NCI-H748 (cell line): ENCODE measurements around the gene TMC5.
"Not testable (repeated sequence)": the region's sequence is repeated elsewhere in the genome, so short reads cannot be mapped to it uniquely, and the experiment has no call there.

Source experiments
- DNase-seq: peaks from one replicate; lab custom pipeline; 2025; ENCODE audit not compliant: unreplicated experiment; lab: John Stamatoyannopoulos, UW

TMC5 gene, protein sequence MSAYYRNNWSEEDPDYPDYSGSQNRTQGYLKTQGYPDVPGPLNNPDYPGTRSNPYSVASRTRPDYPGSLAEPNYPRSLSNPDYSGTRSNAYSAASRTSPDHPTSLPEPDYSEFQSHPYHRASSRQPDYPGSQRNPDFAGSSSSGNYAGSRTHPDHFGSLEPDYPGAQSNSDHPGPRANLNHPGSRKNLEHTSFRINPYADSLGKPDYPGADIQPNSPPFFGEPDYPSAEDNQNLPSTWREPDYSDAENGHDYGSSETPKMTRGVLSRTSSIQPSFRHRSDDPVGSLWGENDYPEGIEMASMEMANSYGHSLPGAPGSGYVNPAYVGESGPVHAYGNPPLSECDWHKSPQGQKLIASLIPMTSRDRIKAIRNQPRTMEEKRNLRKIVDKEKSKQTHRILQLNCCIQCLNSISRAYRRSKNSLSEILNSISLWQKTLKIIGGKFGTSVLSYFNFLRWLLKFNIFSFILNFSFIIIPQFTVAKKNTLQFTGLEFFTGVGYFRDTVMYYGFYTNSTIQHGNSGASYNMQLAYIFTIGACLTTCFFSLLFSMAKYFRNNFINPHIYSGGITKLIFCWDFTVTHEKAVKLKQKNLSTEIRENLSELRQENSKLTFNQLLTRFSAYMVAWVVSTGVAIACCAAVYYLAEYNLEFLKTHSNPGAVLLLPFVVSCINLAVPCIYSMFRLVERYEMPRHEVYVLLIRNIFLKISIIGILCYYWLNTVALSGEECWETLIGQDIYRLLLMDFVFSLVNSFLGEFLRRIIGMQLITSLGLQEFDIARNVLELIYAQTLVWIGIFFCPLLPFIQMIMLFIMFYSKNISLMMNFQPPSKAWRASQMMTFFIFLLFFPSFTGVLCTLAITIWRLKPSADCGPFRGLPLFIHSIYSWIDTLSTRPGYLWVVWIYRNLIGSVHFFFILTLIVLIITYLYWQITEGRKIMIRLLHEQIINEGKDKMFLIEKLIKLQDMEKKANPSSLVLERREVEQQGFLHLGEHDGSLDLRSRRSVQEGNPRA

DNA sequence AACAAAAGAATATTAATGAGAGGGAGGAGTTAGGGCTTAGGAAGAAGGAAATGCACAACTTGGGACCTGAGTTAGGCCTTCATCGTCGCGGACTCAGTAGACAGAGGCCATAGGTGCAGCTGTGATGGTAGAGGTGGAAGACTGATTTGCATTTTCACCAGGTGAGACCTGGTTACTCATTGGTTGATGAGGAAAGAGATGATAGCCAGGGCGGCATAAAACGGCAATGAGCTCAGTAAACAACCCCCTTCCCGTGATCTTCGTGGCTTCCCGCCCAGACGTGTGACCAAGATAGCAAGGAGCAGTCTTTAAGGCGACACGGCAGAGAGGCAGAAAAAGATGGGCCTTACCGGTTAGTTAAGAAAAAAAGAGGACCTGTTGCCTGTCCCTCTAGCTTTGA, at the start of gene TMC5:
Gene TMC5, plus strand, starts transcription at position 244 of the 400 bp plus-strand sequence. CDS start 22,156 bp downstream, outside the sequence.
- no peak for DNase-seq

DNA sequence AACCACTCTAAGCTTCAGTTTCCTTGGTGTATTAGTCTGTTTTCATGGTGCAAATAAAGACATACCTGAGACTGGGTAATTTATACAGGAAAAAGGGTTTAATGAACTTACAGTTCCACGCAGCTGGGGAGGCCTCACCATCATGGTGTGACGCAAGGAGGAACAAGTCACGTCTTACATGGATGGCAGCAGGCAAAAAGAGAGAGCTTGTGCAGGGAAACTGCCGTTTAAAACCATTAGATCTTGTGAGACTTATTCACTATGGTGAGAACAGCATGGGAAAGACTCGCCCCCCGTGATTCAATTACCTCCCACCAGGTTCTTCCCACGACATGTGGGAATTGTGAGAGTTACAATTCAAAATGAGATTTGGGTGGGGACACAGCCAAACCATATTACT, 45.1 kb upstream of the TMC5 start:
- DNase-seq, result not testable (repeated sequence)

DNA sequence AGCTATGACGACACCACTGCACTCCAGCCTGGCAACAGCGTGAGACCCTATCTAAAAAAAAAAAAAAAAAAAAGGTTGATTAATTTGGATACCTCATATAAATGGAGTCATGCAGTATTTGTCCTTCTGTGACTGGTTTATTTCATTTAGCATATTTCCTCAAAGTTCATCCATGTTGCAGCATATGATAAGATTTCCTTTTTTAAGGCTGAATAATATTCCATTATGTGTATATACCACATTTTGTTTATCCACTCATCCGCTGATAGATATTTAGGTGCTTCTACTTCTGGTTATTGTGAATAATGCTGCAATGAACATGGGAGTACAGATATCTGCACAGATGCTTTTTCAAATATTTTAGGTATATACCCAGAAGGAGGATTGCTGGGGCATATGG, 43.3 kb upstream of the TMC5 start:
- no peak for DNase-seq

DNA sequence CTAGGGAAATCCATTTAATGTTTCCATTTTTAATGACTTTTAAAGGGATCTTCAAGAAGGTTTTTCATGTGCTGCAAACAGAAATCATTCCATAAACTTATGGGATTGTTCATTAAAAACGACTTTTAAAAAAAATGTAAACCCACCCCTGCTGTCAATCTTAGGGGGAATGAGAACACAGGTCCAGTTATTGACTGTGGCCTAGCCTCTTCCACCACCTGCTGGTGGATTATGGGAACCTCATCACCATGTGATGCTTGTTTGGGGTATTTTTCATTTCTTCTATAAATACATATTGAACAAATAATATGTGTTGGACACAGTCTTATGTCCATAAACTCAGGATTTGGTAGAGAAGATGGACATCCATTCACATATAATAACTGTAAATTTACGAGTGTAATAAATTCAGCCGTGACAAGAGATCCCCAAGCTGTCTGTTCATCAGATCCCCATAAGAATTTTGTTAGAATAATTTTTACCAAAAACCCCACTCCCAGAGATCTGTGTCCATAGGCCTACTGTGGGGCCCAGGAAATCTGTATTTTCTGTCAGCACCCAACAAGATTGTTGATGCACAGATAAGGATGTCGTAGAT, 42.0 kb upstream of the TMC5 start:
- DNase-seq, result peak; percentile 46

DNA sequence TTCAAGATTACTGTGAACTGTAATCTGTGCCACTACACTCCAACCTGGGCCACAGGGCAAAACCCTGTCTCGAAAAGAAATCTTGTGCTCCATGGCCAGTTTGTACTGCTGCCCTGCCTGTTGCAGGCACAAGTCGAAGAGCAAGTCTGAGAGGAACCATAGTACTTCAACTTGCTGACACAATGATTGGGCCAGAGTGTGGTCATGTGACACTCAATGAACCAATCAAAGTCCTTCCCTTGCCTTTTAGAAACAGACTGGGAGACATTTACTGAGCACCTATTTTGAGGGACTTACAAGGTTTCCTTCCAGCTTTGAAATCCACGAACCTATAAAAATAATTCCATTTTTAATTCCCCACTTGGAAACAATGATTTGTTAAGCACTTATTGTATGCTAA, 39.8 kb upstream of the TMC5 start:
- DNase-seq, result no peak

DNA sequence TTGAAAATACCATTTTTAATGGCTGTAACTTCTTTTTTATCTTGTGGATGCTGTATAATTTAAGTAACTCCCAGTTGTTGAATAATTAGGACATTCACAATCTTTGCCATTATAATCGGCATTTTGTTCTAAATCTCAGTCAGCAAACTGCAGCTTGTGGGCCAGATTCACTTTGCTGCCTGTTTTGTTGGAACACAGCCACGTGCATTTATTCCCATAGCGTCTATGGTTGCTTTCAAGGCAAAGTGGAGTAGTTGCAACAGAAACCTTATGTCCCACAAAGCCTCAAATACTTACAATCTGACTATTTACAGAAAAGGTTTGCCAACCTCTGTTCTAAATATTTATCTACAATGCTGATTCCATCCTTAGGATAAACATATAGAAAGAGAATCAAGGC, 39.2 kb upstream of the TMC5 start:
- DNase-seq, result no peak

DNA sequence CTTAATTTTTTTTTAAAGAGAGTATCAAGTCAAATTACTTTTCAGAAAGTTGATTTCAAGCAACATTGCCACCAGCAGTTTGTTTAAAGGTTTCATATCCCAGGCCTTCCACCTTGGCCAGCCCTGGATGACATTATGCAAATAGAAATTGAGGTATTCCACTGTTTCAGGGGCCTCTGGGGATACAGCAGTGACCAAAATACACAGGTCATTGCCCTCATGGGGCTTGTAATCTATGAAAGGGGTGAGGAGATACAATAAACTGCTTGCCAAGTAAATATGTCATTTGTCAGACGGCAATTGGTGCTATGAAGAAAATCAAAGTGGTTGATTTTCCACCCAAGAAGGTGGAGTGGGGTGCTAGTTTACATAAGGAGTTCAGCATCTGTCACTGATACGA, 37.8 kb upstream of the TMC5 start:
- DNase-seq, result no peak

DNA sequence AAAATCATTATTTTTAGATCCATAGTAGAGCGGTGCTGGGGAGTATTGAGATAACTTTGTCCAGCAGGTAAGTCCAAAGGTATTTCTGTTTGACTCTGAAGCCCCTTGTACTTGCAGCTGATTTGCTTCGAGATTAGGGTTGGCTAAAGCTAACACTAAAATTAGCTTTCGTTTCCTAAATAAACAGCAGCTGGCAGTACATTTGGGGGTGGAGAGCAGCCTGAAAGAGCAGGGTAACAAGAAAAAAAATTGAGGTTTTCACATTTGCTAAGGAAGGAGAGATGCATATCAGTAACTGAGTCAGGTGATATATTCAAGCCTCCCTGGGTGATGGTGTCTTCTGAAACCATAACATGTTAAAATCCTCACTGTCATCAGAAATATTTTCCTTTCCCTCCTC, 37.4 kb upstream of the TMC5 start:
- no peak for DNase-seq

DNA sequence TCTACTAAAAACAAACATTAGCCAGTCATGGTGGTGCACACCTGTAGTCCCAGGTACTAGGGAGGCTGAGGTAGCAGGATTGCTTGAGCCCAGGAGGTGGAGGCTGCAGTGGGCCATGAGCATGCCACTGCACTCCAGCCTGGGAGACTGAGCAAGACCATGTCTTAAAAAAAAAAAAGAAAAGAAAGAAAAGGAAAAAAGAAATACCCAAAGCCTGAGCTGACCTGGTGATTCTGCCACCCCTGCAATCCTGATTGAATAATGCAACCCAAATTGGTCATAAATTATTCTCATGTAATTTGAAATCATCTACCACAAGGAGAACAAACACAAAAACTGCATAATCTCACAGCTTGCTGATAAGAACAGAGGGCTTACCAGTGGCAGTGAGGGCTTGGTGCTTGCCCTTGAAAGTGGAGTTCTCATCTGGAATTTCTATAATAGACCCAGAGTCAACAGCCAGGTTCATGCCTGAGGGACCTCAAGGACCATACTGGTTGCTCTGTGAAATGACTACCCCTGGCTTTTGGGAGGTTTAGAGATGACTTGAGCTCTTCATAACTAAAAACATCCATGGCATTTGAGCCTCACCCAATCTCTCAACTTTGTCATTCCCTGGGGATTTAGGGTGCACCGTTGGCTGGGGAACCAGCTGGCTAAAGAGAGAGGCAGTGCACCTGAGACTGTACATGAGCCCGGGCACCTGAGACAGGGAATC, 35.4 kb upstream of the TMC5 start:
- no peak for DNase-seq

DNA sequence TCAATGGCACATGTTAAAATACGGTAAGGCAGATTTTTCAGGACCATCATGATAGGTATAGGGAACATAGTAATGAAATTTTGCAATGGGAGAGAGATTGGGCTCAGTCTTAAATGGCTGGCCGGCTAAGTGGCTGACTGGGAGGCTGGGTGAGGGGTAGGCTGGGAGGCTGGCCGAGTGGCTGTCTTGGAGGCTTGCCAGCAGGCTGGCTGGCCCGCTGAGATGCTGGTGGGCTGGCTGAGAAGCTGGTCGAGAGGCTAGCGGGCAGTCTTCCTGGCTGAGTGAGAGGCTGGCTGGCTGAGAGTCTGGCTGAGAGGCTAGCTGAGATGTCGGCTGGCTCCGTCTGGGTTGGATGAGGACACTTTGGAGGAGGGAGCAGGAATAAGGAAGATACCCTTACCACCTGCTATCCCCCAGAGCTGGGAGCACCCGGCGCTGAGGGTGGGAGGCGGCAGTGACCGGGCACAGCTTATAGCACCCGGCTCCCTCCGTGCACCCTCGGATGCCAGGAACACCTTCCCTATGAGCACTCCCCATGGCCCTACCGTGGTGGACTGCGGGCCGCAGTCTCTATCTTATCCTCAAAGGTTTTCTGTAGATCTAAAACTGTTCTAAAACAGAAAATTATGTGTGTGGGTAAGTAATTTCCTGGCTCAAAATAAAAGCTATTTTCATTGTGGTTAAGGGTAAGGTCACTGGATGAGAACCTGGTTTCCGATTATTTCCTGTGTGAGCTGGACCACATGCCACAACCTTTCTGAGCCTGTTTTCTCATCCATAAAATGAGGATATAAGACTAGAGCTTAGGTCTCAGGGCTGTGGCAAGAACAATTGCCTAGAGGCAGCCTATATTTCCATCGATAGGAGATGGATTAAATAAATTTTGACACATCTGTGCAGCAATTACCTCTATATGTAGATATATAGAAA, 34.5 kb upstream of the TMC5 start:
- peak; percentile 62 for DNase-seq

DNA sequence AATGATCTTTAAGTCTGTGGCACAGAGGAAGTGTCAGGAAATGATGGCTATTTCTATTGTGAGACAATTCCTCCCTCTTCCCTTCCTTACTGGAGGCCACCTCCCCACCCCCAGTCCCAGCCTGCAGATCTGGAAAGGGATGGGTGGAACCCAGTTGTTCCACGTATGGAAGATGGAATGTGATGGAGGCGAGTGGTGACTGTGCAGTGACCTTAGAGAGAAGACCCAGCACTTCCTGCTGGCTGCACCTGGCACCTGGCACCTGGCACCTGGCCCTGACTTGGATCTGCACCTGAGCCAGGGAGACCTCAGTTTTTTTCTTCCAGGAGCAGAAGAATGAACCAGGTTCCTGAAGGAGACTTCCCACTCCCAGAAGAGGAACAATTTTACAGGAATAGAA, 33.0 kb upstream of the TMC5 start:
- DNase-seq, result peak; percentile 42

DNA sequence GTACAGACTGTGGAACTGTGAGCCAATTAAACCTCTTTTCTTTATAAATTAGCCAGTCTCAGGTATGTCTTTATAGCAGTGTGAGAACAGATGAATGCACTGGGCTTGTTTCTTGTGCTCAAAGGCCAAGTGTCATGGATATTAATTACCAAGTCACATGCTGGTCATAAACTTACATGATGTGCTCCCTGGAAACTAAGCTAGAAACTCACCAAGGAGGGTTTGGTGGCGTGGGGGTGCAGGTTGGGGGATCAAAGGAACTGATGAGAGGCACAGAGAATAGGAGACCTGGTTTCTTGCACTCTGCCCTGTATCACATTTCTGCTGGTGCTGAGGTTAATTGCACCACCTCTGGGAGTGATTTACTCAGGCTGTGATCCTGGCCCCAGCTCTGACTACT, 31.2 kb upstream of the TMC5 start:
- no peak for DNase-seq

DNA sequence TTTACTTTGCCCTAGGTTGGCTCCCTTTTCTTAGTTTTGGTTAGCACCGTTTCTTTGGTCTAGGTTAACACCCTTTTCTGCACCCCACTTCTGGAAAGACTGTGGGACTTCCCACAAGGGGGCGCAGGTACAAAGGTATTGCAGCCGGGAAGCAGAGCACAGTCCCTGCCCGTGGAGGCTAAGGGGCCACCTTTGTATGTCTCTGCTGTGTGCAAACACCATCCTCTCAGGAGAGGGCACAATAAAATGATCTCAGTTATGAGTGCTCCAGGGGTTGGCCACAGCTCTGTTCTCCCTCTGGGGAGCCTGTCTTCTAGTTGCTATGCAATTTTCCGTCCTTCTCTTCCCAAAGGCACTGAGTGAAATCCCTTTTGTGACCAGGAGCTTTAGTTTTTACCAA, 28.4 kb upstream of the TMC5 start:
- peak; percentile 87 for DNase-seq

DNA sequence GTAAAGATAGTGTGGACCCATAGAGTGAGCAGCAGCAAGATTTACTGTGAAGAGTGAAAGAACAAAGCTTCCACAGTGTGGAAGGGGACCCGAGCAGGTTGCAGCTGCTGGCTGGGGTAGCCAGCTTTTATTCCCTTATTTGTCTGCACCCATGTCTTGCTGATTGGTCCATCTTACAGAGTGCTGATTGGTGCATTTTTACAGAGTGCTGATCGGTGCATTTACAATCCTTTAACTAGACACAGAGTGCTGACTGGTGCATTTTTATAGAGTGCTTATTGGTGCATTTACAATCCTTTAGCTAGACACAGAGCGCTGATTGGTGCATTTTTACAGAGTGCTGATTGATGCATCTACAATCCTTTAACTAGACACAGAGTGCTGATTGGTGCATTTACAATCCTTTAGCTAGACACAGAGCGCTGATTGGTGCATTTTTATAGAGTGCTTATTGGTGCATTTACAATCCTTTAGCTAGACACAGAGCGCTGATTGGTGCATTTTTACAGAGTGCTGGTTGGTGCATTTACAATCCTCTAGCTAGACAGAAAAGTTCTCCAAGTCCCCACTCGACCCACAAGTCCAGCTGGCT, 26.4 kb upstream of the TMC5 start:
- not testable (repeated sequence) for DNase-seq

DNA sequence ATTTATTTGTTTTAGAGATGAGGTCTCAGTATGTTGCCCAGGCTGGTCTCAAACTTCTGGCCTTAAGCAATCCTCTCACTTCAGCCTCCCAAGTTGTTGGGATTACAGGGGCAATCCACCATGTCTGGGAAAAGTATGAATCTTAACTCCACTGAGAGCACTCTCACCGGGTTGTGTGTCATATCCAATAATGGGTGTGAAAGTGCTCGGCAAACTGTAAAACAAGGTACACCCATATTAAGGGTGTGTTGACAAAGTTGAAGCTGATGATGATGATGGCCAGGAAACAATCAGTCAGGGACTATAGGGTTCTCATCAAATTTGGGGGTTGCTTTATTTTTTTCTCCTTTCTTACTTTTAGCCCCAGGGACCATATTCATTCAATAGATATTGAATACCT, 25.3 kb upstream of the TMC5 start:
- no peak for DNase-seq

DNA sequence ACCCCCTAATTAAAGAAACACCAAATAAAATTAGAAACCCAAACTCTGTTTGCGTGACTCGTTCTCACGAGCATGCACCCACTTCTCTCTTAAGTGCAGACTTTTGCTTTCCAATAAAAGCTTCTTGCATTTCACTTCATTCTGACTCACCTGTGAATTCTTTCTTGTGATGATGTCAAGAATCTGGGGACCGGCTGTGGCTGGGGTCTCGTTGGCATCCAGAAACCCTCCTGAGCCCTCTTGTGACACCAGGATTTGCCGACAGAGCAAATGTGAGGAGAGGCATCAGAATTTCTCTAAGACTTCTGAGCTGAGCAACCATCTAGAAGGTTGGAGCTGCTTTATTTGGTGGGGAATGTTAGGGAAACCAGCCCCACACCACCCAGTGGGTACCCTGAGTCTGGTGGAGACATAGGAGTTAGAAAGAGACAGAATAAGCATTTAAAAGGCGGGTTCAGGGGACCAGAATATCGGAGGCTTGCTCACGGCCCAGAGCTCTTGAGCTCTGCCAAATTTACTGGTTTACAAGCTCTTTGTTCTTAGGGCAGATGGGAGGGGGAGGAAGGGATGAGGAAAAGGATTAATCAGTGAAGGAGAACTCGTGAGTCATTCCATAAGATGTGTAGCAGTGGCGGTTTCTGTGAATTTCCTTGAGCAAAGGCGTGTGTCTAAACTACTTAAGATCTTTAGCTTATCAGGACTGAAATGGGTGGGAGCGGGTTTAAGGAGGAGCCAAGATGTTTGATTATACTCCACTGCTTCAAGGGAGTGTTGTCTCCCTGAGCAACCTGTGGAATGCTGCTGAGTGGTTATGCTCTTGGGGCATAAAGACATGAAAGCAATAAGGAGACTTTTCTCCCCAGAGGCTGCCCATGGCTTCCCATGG, 24.2 kb upstream of the TMC5 start:
- no peak for DNase-seq

DNA sequence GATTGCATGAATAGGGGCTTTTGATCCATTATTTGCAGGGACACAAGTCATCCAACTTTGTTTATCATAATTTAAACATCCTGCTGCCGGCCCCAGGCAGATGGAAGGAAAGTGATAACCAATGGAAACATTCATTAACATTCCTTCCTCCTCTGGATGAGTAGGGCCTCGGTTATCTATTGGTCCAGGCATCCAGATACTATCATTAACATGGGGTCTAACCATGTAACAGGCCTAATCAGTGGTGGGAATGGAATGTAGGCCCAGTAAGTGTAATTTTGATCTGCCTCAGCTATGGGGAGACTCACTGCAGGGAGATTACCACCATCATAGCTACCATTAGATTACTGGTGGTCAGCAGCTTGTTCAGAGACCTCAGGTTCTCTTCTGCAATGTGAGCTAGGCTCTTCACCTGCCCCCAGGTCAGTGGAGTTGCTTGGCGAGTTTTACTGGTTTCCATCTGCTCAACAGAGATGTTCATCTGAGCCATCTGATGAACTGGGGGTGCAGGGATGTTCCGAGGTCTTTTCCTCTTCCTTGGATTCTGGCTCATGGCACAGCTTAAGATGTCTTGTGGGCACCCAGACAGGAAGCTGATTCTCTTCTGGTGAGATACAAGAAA, 21.9 kb upstream of the TMC5 start:
- DNase-seq, result peak; percentile 53

DNA sequence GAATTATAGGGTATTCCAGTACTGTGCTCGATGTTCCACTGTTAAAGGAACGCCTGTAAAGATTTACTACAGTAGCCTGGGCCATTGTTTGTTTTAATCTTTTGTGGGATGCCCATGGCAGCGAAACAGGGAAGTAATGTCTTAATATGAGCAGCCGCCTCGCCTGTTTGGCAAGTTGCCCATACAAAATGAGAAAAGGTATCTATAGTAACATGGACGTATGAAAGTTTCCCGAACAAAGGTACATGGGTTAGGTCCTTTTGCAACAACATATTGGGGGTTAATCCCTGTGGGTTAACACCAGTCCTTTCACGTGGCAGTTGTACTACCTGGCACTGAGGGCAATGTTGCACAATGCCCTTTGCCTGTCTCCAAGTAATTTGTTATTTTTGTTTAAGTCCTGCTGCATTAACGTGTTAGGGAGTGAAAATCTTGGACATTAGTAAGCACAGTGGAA, 21.1 kb upstream of the TMC5 start:
- peak; percentile 88 for DNase-seq
